Naive B cell (primary cell): ENCODE measurements around the gene KLC3. TPM values are rescaled to one million over a fixed set of nuclear protein-coding genes. Genes with fewer than 3 reads are reported as not detected.

Experiments used
- ATAC-seq, 2 donors: fragments of 150-1000 bp; cut with Tn5 transposase; 2 replicates each; pipeline ENCODE4 v1.10.0; 2021; ENCODE audit warnings: low read depth in 2 of 2, mild to moderate bottlenecking in 2 of 2, moderate library complexity in 2 of 2
- DNase-seq: peaks from one replicate; pipeline ENCODE4 v3.0.0; 2022
- H3K27ac Mint-ChIP-seq, 6 donors: one replicate each; pipeline ENCODE4 v1.8.0; 2020 to 2022; ENCODE audit warnings: mild to moderate bottlenecking in 6 of 6, mixed read lengths in 6 of 6, moderate library complexity in 5 of 6, inconsistent platforms in 2 of 6
- H3K27me3 Mint-ChIP-seq, 3 donors: one replicate each; pipeline ENCODE4 v1.8.0; 2021 to 2022; ENCODE audit warnings: mixed read lengths in 3 of 3, mild to moderate bottlenecking in 1 of 3
- H3K36me3 Mint-ChIP-seq, 2 donors: one replicate each; pipeline ENCODE4 v1.8.0; 2020 to 2022; ENCODE audit warnings: mixed read lengths in 2 of 2, inconsistent platforms in 1 of 2, mild to moderate bottlenecking in 1 of 2
- H3K4me1 Mint-ChIP-seq, 3 donors: one replicate each; pipeline ENCODE4 v1.8.0; 2020 to 2022; ENCODE audit warnings: mixed read lengths in 3 of 3, inconsistent platforms in 1 of 3, mild to moderate bottlenecking in 1 of 3, moderate library complexity in 1 of 3
- H3K4me3 Mint-ChIP-seq, 8 donors: one replicate each; pipeline ENCODE4 v1.8.0; 2020 to 2022; ENCODE audit warnings: mild to moderate bottlenecking in 8 of 8, mixed read lengths in 8 of 8, moderate library complexity in 8 of 8, inconsistent platforms in 2 of 8
- H3K9me3 Mint-ChIP-seq, 7 donors: one replicate each; pipeline ENCODE4 v1.8.0; 2020 to 2022; ENCODE audit warnings: mixed read lengths in 7 of 7, mild to moderate bottlenecking in 5 of 7, inconsistent platforms in 2 of 7, moderate library complexity in 1 of 7
- polyA plus RNA-seq, 6 donors: library from polyadenylated mRNA; unstranded; fragments of 300-500 nt; fragmentation: Illumina TruSeq; gene quantifications; one replicate each; pipeline ENCODE4 v1.2.3, GENCODE V29; 2021; ENCODE audit warnings: low read depth in 6 of 6

The KLC3 gene
- polyA plus RNA-seq, 6 donors from 2014 or later, result not detected

- peaks cover 3 to 6% (median 4%) of the 10 kb centered on the region in 3 donors for H3K4me1 Mint-ChIP-seq
- H3K4me3 Mint-ChIP-seq, result no peak overlapping the region
- H3K36me3 Mint-ChIP-seq, result no peaks in the 10 kb centered on the region
- peaks cover 10 to 51% (median 31%) of the 10 kb centered on the region in 3 donors for H3K27me3 Mint-ChIP-seq
- peaks cover 0 to 4% (median 0%) of the 10 kb centered on the region in 7 donors for H3K9me3 Mint-ChIP-seq
- DNase-seq (no peak), ATAC-seq (no peak)
- no peak overlapping the region for H3K27ac Mint-ChIP-seq
These were observed 4.3 kb downstream of the KLC3 start for GRCh38 chr19:45344621-45345505.

- H3K27ac Mint-ChIP-seq, result no peak overlapping the region
- H3K36me3 Mint-ChIP-seq, result no peaks in the 10 kb centered on the region
- H3K9me3 Mint-ChIP-seq, result no peaks in the 10 kb centered on the region
- H3K27me3 Mint-ChIP-seq, result peaks cover 5 to 45% (median 25%) of the 10 kb centered on the region in 3 donors
- no peaks in the 10 kb centered on the region for H3K4me1 Mint-ChIP-seq
- ATAC-seq (no peak), DNase-seq (no peak)
- no peak overlapping the region for H3K4me3 Mint-ChIP-seq
These were observed 4.9 kb downstream of the KLC3 start for GRCh38 chr19:45345506-45345860.

DNA sequence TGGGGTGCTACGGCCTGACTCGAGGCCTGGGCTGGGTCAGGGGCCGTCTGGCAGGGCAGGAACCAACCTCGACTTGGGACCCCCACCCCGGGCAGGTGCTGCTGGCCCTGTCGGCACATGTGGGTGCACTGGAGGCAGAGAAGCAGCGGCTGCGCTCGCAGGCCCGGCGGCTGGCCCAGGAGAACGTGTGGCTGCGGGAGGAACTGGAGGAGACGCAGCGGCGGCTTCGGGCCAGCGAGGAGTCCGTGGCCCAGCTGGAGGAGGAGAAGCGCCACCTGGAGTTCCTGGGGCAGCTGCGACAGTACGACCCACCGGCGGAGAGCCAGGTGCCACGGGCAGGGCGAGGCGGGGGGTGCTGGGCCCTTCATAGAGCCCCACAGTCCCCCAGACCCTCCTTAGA, 5.9 kb downstream of the KLC3 start:
- Mint-ChIP-seq H3K36me3 (no peaks in the 10 kb centered on the region), H3K4me1 (no peaks in the 10 kb centered on the region), H3K27ac (no peak overlapping the region), H3K4me3 (no peak overlapping the region), H3K9me3 (no peaks in the 10 kb centered on the region), H3K27me3 (peaks cover 5 to 45% (median 24%) of the 10 kb centered on the region in 3 donors)
- ATAC-seq (no peak), DNase-seq (no peak)

GRCh38 chr19:45347570-45348366, 7.2 kb downstream of the KLC3 start:
- no peaks in the 10 kb centered on the region for H3K36me3 Mint-ChIP-seq
- DNase-seq, result no peak
- no peak for ATAC-seq
- H3K4me3 Mint-ChIP-seq, result no peak overlapping the region
- no peaks in the 10 kb centered on the region for H3K4me1 Mint-ChIP-seq
- H3K27ac Mint-ChIP-seq, result peak overlapping the region in 1 of 6 donors; percentile 78
- H3K27me3 Mint-ChIP-seq, result peaks cover 5 to 45% (median 24%) of the 10 kb centered on the region in 3 donors
- H3K9me3 Mint-ChIP-seq, result no peaks in the 10 kb centered on the region

DNA sequence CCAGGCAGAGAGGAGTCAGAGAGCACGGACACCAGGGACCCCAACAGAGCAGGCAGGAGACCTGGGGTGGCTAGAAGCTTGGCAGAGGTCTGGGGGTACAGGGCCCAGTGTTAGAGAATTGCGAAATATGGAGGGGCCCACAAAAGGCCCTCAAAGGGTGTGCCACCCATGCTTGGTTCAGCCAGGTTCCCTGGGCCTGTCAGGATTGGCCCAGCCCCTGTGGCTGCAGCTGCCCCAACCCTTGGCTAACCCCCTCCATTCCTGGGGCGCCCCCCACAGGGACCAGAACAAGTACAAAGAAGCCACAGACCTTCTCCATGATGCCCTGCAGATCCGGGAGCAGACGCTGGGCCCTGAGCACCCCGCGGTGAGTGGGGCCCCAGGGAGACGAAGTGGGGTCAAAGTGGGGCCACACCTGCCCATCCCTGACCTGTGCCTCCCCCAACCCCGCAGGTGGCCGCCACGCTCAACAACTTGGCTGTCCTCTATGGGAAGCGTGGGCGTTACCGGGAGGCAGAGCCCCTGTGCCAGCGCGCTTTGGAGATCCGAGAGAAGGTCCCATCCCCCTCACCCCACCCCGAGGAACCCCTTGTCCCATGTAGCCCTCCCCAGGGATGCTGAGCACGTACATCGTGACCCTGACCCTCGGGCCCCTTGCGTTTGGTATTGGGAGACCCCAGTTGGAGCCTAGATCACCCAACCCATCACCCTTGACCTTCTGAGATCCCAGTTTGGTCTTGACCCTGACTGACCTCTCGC, 8.0 kb downstream of the KLC3 start:
- no peaks in the 10 kb centered on the region for H3K9me3 Mint-ChIP-seq
- peaks cover 0 to 3% (median 0%) of the 10 kb centered on the region in 3 donors for H3K4me1 Mint-ChIP-seq
- peaks cover 2 to 41% (median 24%) of the 10 kb centered on the region in 3 donors for H3K27me3 Mint-ChIP-seq
- DNase-seq (no peak), ATAC-seq (no peak)
- peak overlapping the region in 2 of 6 donors; percentile 78 to 84 for H3K27ac Mint-ChIP-seq
- H3K36me3 Mint-ChIP-seq, result peaks cover 0 to 4% of the 10 kb centered on the region in 2 donors
- H3K4me3 Mint-ChIP-seq, result no peak overlapping the region

GRCh38 chr19:45349126-45349415, 8.5 kb downstream of the KLC3 start:
- peaks cover 0 to 38% (median 23%) of the 10 kb centered on the region in 3 donors for H3K27me3 Mint-ChIP-seq
- ATAC-seq (no peak), DNase-seq (no peak)
- H3K27ac Mint-ChIP-seq, result peak overlapping the region in 1 of 6 donors; percentile 84
- H3K4me1 Mint-ChIP-seq, result peaks cover 0 to 5% (median 0%) of the 10 kb centered on the region in 3 donors
- H3K9me3 Mint-ChIP-seq, result no peaks in the 10 kb centered on the region
- no peak overlapping the region for H3K4me3 Mint-ChIP-seq
- peaks cover 0 to 5% of the 10 kb centered on the region in 2 donors for H3K36me3 Mint-ChIP-seq

DNA sequence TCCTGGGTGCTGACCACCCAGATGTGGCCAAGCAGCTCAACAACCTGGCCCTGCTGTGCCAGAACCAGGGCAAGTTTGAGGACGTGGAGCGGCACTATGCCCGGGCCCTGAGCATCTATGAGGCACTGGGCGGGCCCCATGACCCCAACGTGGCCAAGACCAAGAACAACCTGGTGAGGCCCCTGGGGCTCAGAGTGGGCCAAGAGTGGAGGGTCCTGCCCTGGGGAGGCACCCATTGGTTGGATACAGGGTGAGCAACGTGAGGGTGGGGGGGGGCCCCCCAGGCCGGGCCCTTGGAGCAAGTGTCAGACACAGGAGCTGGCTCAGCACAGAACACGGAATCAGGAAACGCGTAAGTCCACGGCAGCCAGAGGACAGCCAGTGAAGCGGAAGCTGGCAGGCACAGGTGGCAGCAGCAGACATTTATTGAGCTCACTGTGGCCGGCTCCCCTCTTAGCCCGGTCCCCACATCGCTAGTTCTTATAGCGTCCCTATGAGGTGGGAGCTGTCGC, 8.9 kb downstream of the KLC3 start:
- no peak overlapping the region for H3K27ac Mint-ChIP-seq
- no peaks in the 10 kb centered on the region for H3K9me3 Mint-ChIP-seq
- no peak for DNase-seq
- peaks cover 0 to 5% (median 0%) of the 10 kb centered on the region in 3 donors for H3K4me1 Mint-ChIP-seq
- no peak for ATAC-seq
- H3K27me3 Mint-ChIP-seq, result peaks cover 0 to 34% (median 19%) of the 10 kb centered on the region in 3 donors
- H3K36me3 Mint-ChIP-seq, result peaks cover 0 to 5% of the 10 kb centered on the region in 2 donors
- no peak overlapping the region for H3K4me3 Mint-ChIP-seq

GRCh38 chr19:45350477-45351058, 10.0 kb downstream of the KLC3 start:
- H3K36me3 Mint-ChIP-seq, result peaks cover 0 to 5% of the 10 kb centered on the region in 2 donors
- ATAC-seq (no peak), DNase-seq (no peak)
- peaks cover 0 to 5% (median 0%) of the 10 kb centered on the region in 3 donors for H3K4me1 Mint-ChIP-seq
- no peaks in the 10 kb centered on the region for H3K9me3 Mint-ChIP-seq
- no peak overlapping the region for H3K4me3 Mint-ChIP-seq
- H3K27ac Mint-ChIP-seq, result peak overlapping the region in 1 of 6 donors; percentile 76
- H3K27me3 Mint-ChIP-seq, result peaks cover 0 to 25% (median 8%) of the 10 kb centered on the region in 3 donors

DNA sequence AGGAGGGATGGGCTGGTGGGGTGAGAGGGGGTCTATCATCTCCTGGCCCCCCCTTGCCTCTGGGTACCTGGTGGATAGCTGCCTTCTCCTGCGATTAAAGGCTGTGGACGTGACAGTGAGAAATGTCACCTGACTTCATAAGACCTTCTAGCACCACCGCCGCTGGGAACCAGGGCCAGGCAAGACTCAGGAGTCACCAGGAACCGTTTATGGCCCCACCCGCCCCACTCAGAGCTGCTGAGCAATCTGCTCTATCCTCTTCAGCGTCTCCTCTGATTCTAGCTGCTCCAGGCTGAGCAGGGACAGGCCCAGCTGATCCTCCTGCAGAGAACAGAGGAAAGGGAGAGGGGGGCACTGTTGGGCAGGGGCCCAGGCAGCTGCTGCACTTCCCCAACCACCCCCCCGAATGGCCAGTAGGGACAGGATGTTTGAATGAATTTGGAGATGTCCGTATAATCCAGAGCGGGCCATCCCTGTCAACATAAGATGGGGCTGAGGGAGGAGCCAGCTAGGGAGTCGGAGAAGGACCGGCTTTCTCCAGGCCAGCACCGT, 10.9 kb downstream of the KLC3 start:
- H3K36me3 Mint-ChIP-seq, result peaks cover 0 to 5% of the 10 kb centered on the region in 2 donors

GRCh38 chr19:45352062-45352461, 11.5 kb downstream of the KLC3 start:
- H3K4me3 Mint-ChIP-seq, result no peak overlapping the region
- H3K27ac Mint-ChIP-seq, result no peak overlapping the region
- DNase-seq (no peak), ATAC-seq (no peak)
- no peaks in the 10 kb centered on the region for H3K9me3 Mint-ChIP-seq
- peaks cover 0 to 5% of the 10 kb centered on the region in 2 donors for H3K36me3 Mint-ChIP-seq
- peaks cover 0 to 11% (median 0%) of the 10 kb centered on the region in 3 donors for H3K27me3 Mint-ChIP-seq
- H3K4me1 Mint-ChIP-seq, result peaks cover 0 to 5% (median 0%) of the 10 kb centered on the region in 3 donors

More for the DNA sequence above, 10.9 kb downstream of the KLC3 start:
- Mint-ChIP-seq H3K4me3 (no peak overlapping the region), H3K27ac (no peak overlapping the region), H3K27me3 (peaks cover 0 to 16% (median 0%) of the 10 kb centered on the region in 3 donors), H3K4me1 (peaks cover 0 to 5% (median 0%) of the 10 kb centered on the region in 3 donors), H3K9me3 (no peaks in the 10 kb centered on the region)
- DNase-seq (no peak), ATAC-seq (no peak)

GRCh38 chr19:45352471-45352870, 11.9 kb downstream of the KLC3 start:
- no peak for ATAC-seq
- H3K27ac Mint-ChIP-seq, result peak overlapping the region in 1 of 6 donors; percentile 20

More at GRCh38 chr19:45352471-45352870, 11.9 kb downstream of the KLC3 start:
- peaks cover 0 to 5% of the 10 kb centered on the region in 2 donors for H3K36me3 Mint-ChIP-seq
- DNase-seq, result no peak
- H3K4me3 Mint-ChIP-seq, result no peak overlapping the region
- no peaks in the 10 kb centered on the region for H3K9me3 Mint-ChIP-seq
- H3K27me3 Mint-ChIP-seq, result peaks cover 0 to 7% (median 0%) of the 10 kb centered on the region in 3 donors
- peaks cover 0 to 5% (median 0%) of the 10 kb centered on the region in 3 donors for H3K4me1 Mint-ChIP-seq
